RPMI8226 (cell line): ENCODE results near the gene TMEM271.
A peak's percentile ranks its signal among the peaks of the same experiment; 100 is the strongest.
"Not testable (repeated sequence)": the region's sequence is repeated elsewhere in the genome, so short reads cannot be mapped to it uniquely, and the experiment has no call there.

Experiments used
- DNase-seq: peaks from one replicate; pipeline ENCODE4 v3.0.0-alpha.2; 2015

The TMEM271 gene

GRCh38 chr4:609400-610050, 33.4 kb upstream of the TMEM271 start:
- DNase-seq, result no peak

- DNase-seq, result no peak
Observed at GRCh38 chr4:608236-608635, 32.1 kb upstream of the TMEM271 start.

- DNase-seq, result no peak
Observed at GRCh38 chr4:605702-606425, 29.8 kb upstream of the TMEM271 start.

- no peak for DNase-seq
Observed at GRCh38 chr4:604131-604530, 28.0 kb upstream of the TMEM271 start.

GRCh38 chr4:602559-602942, 26.5 kb upstream of the TMEM271 start:
- peak; percentile 9 for DNase-seq

GRCh38 chr4:601612-602558, 25.8 kb upstream of the TMEM271 start:
- no peak for DNase-seq

GRCh38 chr4:600850-601515, 24.9 kb upstream of the TMEM271 start:
- DNase-seq, result no peak

- no peak for DNase-seq
Observed at GRCh38 chr4:600166-600565, 24.1 kb upstream of the TMEM271 start.

GRCh38 chr4:598925-599324, 22.8 kb upstream of the TMEM271 start:
- DNase-seq, result no peak

GRCh38 chr4:592825-593520, 16.9 kb upstream of the TMEM271 start:
- DNase-seq, result no peak

- DNase-seq, result not testable (repeated sequence)
Observed at GRCh38 chr4:592178-592577, 16.1 kb upstream of the TMEM271 start.

- DNase-seq, result no peak
Observed at GRCh38 chr4:590313-590841, 14.3 kb upstream of the TMEM271 start.

- DNase-seq, result no peak
Observed at GRCh38 chr4:589219-589963, 13.3 kb upstream of the TMEM271 start.

- no peak for DNase-seq
Observed at GRCh38 chr4:588351-588849, 12.3 kb upstream of the TMEM271 start.

- no peak for DNase-seq
Observed at GRCh38 chr4:587671-588350, 11.7 kb upstream of the TMEM271 start.

GRCh38 chr4:583820-584219, 7.7 kb upstream of the TMEM271 start:
- DNase-seq, result no peak

GRCh38 chr4:581753-582361, 5.8 kb upstream of the TMEM271 start:
- no peak for DNase-seq

GRCh38 chr4:581181-581580, 5.1 kb upstream of the TMEM271 start:
- DNase-seq, result no peak

- peak; percentile 78 for DNase-seq
Observed at GRCh38 chr4:579543-580175, 3.6 kb upstream of the TMEM271 start.
